ENCODE data around the gene NSDHL. TPM values are rescaled to one million over a fixed set of nuclear protein-coding genes. Genes with fewer than 3 reads are reported as not detected.
"Not testable (repeated sequence)": the region's sequence is repeated elsewhere in the genome, so short reads cannot be mapped to it uniquely, and the experiment has no call there.

Gene NSDHL
- 13.9 and 15.5 TPM in 2 replicates for total RNA-seq

DNA sequence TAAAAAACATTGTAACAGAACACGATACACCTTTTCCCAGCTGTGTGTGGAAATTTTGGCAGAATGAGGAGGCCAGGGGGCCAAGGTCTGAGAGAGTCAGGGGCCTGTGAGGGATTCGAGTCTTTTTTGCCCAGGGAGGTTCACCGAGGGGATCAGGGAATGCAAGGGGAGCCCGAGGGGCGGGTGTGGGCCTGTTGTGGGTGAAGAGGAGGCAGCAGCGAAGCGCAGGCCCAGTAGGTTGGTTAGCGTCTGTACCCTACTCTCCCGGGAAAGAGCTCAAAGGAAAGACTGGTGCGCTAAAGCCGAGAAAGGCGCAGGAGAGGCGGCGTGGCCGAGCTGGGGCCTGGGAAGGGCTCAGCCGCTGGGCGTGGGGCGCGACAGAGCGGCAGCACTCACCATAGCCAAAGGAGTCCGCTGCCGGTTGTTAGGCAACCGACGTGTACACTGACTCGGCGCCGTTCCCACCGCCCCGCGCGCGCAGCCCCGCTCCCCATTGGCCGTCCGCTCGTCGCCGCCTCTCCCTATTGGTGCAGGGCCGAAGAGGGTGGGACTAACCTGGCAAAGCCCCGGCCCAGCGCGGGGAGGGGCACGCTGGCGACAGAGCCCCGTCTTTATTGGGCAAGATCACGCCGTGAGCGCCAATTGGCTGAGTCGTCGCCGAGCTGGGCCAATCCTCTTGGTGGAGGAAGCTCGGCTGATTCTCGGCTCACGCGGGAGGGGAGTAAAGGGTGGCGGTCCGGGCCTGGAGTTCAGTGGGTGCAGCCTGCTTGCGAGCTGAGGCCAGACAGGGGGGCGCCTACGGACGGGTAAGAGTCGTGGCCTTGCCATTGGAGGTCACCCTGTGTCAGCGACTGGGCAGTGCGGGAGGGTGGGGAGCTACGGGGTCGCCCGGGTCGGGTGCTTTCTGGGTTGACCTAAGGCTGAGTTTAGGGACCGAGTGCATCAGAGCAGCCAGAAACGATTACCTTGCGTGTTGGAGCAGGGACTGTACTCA, at the start of gene NSDHL, which contains the start of gene CETN2:
Gene NSDHL, plus strand, starts transcription at position 752 of the 994 bp plus-strand sequence. CDS start 15,262 bp downstream, outside the sequence.
Gene CETN2, minus strand, starts transcription at position 446 of the 994 bp plus-strand sequence. Its CDS starts 47 bp downstream, at position 399.
- peak; percentile 89 to 97 for DNase-seq (ENCODE audit: low read depth in 2 of 2)

GRCh38 chrX:152787062-152787461, 43.8 kb upstream of the NSDHL start:
- DNase-seq (ENCODE audit: low read depth in 2 of 2), result not testable (repeated sequence)

GRCh38 chrX:152798945-152799344, 31.9 kb upstream of the NSDHL start:
- no peak for DNase-seq (ENCODE audit: low read depth in 2 of 2)

DNA sequence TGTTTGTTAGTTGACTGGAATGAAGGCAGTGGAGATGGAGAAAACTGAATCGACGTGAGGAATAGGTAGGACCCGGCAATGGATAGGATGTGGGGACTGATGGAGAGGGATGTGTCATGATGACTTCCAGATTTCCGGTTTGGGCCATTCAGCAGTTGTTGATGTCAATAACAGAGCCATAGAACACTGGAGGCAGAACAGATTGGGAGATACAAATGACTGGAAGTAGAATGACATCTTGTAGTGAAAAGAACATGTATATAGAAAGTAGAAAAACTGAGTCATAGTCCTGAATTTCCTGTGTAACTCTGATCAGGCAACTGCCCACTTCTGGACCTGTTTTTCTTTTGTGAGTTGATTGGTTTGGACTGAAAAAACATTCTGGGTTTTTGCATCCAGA, 24.8 kb upstream of the NSDHL start:
- DNase-seq (ENCODE audit: low read depth in 2 of 2), result no peak

DNA sequence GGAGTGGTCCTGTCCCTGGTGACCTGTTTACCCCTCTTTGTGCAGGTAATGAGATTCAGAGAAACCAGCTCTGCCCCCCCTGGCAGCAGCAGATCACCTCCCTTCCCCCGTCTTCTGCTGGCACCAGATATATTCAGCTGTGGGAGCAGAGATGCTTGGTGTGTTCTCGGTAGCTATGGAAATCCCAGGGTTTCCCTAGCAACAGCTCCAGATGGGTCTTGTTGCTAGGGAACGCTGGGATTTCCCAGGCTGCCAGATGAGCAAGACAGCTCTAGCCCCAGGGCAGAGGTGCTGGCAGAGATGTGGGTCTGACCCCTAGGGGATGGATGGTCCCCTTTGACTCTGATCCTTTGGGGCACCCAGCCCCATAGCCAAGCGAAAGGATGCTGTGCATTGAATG, 20.5 kb upstream of the NSDHL start:
- no peak for DNase-seq (ENCODE audit: low read depth in 2 of 2)

GRCh38 chrX:152813206-152813605, 17.7 kb upstream of the NSDHL start:
- no peak for DNase-seq (ENCODE audit: low read depth in 2 of 2)

- peak in 1 of 2 donors; percentile 3 for DNase-seq (ENCODE audit: low read depth in 2 of 2)
Observed at GRCh38 chrX:152814048-152814447, 16.8 kb upstream of the NSDHL start.

GRCh38 chrX:152817078-152817764, 13.6 kb upstream of the NSDHL start:
- peak; percentile 9 to 45 for DNase-seq (ENCODE audit: low read depth in 2 of 2)

GRCh38 chrX:152818356-152818755, 12.5 kb upstream of the NSDHL start:
- no peak for DNase-seq (ENCODE audit: low read depth in 2 of 2)

DNA sequence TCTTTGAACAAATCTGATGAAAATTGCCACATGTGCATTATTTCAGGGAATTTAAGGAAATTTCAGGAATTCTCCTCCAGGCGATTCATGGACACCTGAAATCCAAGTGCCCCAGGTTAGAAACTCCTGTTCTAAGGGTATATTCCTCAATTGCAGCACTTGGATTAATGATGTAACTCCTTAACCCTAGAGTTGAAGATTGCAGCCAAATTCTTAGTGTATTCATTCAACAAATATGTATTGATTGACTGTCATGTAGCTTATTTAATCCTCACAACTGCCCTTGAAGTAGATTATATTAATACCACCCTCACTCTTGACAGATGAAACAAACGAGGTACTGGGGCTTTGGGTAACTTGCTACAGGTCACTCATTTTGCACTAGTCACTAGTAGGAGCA, 11.6 kb upstream of the NSDHL start:
- DNase-seq (ENCODE audit: low read depth in 2 of 2), result no peak

DNA sequence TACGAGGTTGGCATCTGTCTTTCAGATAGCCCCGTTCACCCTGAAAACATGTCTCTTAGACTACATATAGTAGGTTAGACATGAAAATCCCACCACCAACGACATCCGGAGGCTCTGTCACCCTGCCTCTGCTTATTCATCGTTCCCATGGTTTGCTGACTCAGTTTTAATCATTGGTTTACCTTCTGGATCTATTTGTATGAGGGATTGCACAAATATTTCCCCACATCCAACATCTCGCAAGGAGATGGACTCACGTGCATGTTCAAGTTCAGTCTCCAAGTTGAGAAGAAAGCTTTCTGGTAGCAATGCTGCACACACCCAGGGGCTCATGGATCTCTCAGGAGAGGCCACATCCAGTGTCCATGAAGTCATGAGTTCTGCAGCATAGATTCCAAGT, 11.1 kb upstream of the NSDHL start:
- DNase-seq (ENCODE audit: low read depth in 2 of 2), result no peak

GRCh38 chrX:152821145-152821765, 9.6 kb upstream of the NSDHL start:
- peak; percentile 4 to 44 for DNase-seq (ENCODE audit: low read depth in 2 of 2)

DNA sequence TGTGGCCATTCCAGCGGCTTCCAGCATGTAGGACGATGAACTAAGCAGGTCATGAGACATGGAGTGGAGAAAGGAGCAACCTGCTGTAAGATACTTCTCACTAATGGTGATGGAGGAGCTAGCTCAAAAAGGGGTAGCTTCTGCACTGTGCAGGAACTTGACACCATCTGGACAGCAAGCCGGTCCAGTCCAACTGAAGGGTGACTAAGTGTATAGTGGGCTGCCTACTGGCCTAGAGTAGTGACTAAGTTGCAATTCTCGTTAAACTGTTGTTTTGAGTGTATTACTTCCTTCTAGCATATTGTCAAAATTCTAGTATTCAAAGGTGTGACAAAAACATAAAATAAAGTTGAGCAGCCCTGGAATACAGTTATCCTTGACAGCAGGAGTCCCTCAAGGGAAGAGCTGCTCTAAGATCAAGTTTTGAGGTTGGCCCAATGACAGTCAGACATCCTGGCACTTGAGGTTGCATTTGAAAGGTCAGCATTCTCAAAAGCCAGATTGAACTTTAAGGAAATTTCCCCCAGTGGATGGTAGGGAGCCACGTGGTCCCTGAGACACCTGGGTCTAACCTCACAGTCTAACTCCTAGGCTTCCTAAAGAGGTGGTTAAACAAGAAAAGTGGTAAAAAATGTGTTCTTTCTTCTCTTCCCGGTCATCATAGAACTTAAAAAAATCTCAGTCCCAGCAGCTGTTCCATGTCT, 8.3 kb upstream of the NSDHL start:
- DNase-seq (ENCODE audit: low read depth in 2 of 2), result no peak

- no peak for DNase-seq (ENCODE audit: low read depth in 2 of 2)
Observed at GRCh38 chrX:152823657-152824056, 7.2 kb upstream of the NSDHL start.

DNA sequence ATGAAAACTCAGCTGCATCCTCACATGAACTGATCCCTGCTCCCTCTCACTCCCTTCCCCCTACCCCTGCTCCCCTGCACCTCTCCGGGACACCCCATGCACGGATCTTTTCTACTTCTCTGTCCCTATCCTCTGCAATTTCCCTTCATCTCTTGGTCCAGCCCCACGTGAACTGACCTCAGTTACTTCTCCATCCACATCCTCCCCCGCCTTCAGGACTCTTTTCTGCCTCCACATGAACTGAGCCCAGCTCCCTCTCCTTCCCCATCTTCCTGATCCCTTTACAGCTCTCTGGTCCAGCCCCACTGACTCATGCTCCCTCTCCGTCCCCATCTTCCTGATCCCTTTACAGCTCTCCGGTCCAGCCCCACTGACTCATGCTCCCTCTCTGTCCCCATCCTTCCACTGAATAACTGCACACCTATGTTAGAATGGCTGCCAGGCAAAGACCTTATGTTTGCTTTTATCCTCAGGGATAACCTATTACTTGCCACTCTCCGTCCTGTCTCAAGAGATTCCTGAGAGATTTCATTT, 6.0 kb upstream of the NSDHL start:
- peak in 1 of 2 donors; percentile 3 for DNase-seq (ENCODE audit: low read depth in 2 of 2)

DNA sequence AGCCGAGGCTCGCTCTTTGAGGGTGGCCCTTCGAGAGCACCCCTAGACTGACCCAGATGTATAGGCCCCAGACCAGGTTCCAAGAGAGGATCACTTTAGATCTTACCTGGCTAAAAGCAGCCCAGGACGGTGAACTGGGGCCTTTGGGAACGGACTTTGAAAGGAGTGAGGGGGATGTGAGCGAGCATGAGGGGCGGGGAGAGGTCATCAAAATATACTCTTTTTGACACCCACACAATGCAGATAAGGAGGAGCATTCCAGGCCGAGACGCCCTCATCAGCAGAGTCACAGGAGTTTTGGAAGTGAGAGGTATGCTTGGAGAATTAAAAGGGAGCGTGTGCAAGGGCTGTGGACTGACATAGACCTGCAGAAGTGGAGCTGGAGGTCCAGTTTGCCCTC, 528 bp downstream of the NSDHL start:
- no peak for DNase-seq (ENCODE audit: low read depth in 2 of 2)

- DNase-seq (ENCODE audit: low read depth in 2 of 2), result no peak
Observed at GRCh38 chrX:152832520-152832919, 1.7 kb downstream of the NSDHL start.

GRCh38 chrX:152833378-152833777, 2.5 kb downstream of the NSDHL start:
- DNase-seq (ENCODE audit: low read depth in 2 of 2), result no peak

DNA sequence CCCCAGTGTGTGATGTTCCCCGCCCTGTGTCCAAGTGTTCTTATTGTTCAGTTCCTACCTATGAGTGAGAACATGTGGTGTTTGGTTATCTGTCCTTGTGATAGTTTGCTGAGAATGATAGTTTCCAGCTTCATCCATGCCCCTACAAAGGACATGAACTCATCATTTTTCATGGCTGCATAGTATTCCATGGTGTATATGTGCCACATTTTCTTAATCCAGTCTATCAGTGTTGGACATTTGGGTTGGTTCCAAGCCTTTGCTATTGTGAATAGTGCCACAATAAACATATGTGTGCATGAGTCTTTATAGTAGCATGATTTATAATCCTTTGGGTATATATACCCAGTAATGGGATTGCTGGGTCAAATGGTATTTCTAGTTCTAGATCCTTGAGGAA, 4.6 kb downstream of the NSDHL start:
- not testable (repeated sequence) for DNase-seq (ENCODE audit: low read depth in 2 of 2)

DNA sequence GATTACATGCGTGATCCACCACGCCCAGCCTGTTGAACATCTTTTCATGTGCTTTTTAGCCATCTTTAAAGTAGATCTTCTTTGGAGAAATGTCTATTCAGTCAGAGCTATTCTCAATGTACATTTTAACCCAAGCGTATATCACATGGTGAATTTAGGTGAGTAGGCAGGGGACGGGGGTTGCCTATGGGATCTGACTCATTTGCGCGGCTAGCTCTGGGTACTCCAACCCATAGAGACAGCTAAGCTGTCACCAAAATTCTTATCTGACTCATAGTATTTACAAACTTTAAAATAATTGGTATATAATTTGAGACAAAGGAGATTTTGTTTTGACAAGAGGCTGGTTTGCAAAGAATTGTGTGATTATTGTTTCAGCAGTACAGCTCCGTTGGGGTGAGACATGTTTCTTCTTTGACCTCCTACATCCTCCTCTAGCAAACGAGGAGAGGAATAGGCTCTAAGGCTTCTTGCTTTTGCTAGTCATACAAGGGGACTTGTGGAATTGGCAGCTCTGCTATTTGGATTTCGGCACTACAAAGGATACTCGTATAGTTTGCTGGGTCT, 12.0 kb downstream of the NSDHL start:
- peak in 1 of 2 donors; percentile 5 for DNase-seq (ENCODE audit: low read depth in 2 of 2)

GRCh38 chrX:152843852-152844251, 13.0 kb downstream of the NSDHL start:
- DNase-seq (ENCODE audit: low read depth in 2 of 2), result peak in 1 of 2 donors; percentile 6

Measured in dermis microvascular lymphatic vessel endothelial cell (primary cell).